Measurements from ENCODE around the gene PLD1.
"Not testable (repeated sequence)": the region's sequence is repeated elsewhere in the genome, so short reads cannot be mapped to it uniquely, and the experiment has no call there.

The PLD1 gene

GRCh38 chr3:171694888-171695287, 115.4 kb downstream of the PLD1 start:
- DNase-seq = no peak

DNA sequence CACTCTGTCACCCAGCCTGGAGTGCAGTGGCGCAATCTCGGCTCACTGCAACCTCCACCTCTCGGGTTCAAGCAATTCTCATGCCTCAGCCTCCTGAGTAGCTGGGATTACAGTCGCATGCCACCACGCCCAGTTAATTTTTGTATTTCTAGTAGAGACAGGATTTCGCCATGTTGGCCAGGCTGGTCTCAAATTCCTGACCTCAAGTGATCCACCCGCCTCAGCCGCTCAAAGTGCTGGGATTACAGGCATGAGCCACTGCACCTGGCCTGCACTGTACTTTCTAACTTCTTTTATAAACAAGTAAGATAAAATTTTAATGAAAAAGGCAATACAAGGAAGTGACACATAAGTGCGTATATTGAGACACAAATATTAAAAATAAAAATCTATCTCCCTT, 117.7 kb downstream of the PLD1 start:
- not testable (repeated sequence) for DNase-seq

DNA sequence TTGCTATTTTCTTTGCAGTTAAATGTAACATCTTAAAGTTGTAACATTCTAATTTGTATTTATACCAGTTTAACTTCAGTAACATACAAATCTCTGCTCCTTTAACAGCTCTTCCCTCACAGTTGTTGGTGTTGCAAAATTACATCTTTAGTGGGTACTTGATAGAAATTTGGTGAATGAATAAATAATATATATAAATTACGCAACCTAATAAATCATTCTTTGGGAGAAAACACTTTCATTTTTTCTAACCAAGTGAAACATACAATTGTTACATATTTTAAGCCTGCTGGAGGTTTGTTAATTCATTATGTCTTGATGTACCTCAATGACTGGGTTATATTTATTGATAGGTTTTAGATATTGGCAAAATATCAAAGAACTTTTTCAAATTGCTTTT, 118.8 kb downstream of the PLD1 start:
- no peak for DNase-seq

- DNase-seq = no peak
Measured at GRCh38 chr3:171690281-171690680, 120.0 kb downstream of the PLD1 start.

DNA sequence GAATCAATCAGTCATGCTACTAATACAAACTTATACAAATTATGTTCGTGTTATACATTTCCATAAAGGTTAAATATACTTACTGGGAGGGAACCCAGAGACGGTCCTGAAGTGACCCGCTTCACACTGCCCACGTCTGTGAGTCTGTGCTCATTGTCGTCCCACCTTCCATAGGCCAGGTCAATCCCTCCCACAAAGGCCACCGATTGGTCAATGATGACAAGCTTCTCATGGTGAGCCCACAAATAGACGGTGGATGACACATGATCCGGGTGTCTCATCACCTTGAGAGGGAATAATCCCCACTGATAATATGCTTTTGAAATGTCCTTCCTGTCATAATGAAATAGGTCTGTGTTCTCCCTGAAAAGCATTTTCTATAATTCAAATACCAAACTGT, 121.7 kb downstream of the PLD1 start:
- no peak for DNase-seq

- DNase-seq = no peak
Measured at GRCh38 chr3:171688002-171688401, 122.3 kb downstream of the PLD1 start.

GRCh38 chr3:171687581-171687980, 122.7 kb downstream of the PLD1 start:
- no peak for DNase-seq

GRCh38 chr3:171687064-171687463, 123.2 kb downstream of the PLD1 start:
- no peak for DNase-seq

DNA sequence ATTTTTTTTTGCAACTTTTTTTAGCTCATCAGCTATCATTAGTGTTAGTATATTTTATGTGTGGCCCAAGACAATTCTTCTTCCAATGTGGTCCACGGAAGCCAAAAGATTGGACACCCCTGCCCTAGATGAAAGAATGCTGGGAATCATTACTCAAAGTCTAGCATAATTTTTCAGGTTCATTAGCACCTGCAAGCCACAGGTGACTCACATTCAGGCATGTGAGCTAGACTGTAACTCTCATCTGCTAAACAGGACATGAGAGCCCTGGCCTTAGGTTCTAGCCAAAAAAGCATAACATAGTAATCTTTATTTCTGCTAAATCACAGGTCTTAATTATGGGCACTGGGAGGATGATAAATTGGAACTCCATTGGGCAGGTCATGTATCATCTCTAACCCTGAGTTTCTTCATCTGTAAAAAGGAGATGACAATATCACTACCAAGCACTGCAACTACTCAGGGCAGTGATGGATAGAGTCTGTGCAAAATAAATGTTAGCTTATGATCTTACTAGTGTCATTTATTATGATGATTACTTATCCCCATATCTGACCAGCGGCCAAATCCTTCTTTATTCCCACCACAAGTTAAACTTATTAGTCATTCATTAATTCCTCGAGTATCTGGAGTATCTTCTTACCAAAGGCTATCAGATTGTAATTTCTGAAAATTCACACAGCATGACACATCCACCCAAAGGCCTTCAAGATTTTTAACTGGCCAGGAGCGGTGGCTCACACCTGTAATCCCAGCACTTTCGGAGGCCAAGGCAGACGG, 125.0 kb downstream of the PLD1 start:
- no peak for DNase-seq

- DNase-seq = no peak
Measured at GRCh38 chr3:171684221-171684620, 126.1 kb downstream of the PLD1 start.

GRCh38 chr3:171682743-171683142, 127.5 kb downstream of the PLD1 start:
- DNase-seq = no peak

- no peak for DNase-seq
Measured at GRCh38 chr3:171680726-171681411, 129.4 kb downstream of the PLD1 start.

- DNase-seq = no peak
Measured at GRCh38 chr3:171678971-171679492, 131.3 kb downstream of the PLD1 start.

- no peak for DNase-seq
Measured at GRCh38 chr3:171677706-171678105, 132.6 kb downstream of the PLD1 start.

DNA sequence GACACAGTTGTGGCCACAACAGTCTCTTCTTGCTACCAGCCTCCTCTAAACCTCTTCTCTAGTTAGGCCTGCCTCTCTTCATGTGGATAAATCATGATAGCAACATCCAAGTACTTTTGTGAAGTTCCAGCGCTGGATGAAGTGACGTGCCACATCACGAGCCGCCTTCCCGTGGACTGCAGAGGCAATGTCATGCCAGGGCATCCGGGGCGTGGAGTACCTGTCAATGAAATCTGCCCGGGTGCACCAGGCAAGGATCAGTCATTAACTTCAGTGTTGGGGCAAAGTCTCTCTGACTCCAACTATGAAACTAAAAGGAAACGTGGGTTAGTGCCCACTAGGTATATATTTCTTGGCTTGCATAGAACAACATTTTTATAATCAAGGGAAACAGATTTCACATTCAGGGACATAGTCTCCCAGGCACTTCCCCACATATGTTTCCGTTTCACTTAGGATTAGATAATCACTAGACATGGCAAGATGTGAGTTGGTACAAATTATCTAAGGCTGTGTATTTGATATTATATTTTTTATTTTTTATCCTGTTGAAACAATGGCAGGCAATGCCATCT, 133.6 kb downstream of the PLD1 start:
- DNase-seq = no peak

GRCh38 chr3:171673951-171674350, 136.3 kb downstream of the PLD1 start:
- no peak for DNase-seq

DNA sequence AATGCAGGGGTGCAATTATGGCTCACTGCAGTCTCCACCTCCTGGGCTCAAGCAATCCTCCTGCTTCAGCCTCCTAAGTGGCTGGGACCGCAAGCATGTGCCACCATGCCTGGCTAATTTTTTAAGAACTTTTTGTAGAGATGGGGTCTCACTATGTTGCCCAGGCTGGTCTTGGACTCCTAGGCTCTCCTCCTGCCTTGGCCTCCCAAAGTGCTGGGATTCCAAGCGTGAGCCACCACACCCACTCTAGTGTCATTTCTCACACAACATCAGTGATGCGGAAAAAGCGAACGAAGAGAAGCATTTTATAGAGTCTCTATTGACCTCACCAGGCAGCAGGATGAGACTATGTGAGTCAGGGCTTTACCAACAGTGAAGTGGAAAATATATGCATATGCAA, 137.7 kb downstream of the PLD1 start:
- DNase-seq = no peak

GRCh38 chr3:171672124-171672523, 138.2 kb downstream of the PLD1 start:
- DNase-seq = no peak

DNA sequence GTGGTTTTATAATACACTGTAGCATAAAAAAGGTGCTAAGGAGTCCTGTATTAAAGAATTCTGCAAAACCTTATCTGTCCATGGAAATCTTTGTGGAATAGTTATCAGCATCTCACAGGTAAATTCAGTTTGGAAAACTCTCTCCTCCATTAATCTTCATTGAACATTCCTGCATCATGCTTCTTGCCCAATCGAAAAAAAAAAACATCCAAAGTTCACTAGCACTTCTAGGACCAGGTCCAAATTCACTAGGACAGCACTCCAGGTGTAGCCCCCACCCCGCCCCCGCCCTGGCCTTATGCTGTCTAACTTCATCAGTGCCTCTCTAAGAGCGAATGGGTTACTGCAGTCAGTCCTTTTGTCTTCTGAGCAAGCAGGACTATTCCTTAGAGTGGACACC, 138.6 kb downstream of the PLD1 start:
- DNase-seq = no peak

DNA sequence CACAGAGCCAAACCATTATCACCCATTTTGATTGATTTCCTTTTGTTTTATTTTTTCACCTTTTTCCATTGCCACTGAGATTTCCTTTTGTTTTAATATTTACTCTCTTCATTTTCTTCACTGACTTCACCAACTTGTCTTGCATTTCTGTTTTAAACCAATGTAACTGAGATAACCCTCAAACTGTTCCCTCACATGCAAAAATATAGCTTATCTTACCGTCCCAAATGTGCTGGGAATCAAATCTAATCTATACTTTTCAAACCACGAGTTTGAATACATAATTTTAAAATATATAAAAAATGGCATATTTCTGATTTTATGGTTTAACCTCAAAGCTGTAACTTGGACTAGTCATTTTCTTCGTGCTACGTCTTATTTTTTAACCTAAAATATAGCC, 143.8 kb downstream of the PLD1 start:
- no peak for DNase-seq

DNA sequence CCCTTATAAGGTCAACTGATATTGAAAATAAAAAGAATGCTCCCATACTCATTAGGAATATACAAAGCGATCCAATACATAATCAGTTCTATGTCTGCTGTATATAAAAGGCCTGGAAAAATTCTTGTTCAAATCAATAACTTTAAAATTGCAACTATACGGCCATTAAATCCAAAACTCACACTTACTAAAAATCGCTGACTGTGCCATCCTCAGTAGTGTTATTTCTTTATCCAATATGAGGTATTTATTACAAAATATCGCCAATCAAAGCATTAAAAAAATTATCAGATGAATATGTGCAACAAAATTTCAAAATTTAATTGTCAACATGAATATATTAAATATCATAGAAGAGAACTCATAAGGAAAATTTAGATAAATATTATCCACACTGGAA, 146.5 kb downstream of the PLD1 start:
- no peak for DNase-seq

- DNase-seq = no peak
Measured at GRCh38 chr3:171661484-171661883, 148.8 kb downstream of the PLD1 start.

- no peak for DNase-seq
Measured at GRCh38 chr3:171660188-171660587, 150.1 kb downstream of the PLD1 start.

GRCh38 chr3:171658841-171659240, 151.4 kb downstream of the PLD1 start:
- DNase-seq = no peak

All from activated CD4-positive, CD25-positive, alpha-beta regulatory T cell treated with anti-CD3 and anti-CD28 coated beads, Interleukin-2, amount 50 U/mL, for 72 hours (primary cell).